Left renal cortex interstitium (tissue), 4 donors: ENCODE results near the gene BMP15. TPM values are rescaled to one million over a fixed set of nuclear protein-coding genes. Genes with fewer than 3 reads are reported as not detected.

Experiments used
- DNase-seq, 4 donors: peaks; one replicate each; pipeline ENCODE4 v3.0.0-alpha.2; 2013; ENCODE audit warnings: low read depth in 4 of 4, low spot score in 2 of 4, missing footprints in 1 of 4
- polyA plus RNA-seq, 4 donors: library from polyadenylated mRNA; unstranded; fragments of 120-200 nt; gene quantifications; one replicate each; pipeline ENCODE4 v1.2.1, GENCODE V29; 2013; ENCODE audit not compliant: insufficient read length in 4 of 4

BMP15 gene
- not detected for polyA plus RNA-seq

GRCh38 chrX:50910685-50911176, at the start of gene BMP15:
Gene BMP15 (plus strand): TSS chrX:50910735. CDS start chrX:50910784, 49 bp downstream.
- DNase-seq = no peak

GRCh38 chrX:50863471-50863870, 47.1 kb upstream of the BMP15 start:
- no peak for DNase-seq

GRCh38 chrX:50865311-50865710, 45.2 kb upstream of the BMP15 start:
- DNase-seq = no peak

- no peak for DNase-seq
Observed at GRCh38 chrX:50871922-50872453, 38.5 kb upstream of the BMP15 start.

- no peak for DNase-seq
Observed at GRCh38 chrX:50874876-50875275, 35.7 kb upstream of the BMP15 start.

GRCh38 chrX:50876551-50876950, 34.0 kb upstream of the BMP15 start:
- no peak for DNase-seq

- DNase-seq = no peak
Observed at GRCh38 chrX:50877310-50877709, 33.2 kb upstream of the BMP15 start.

GRCh38 chrX:50881028-50881427, 29.5 kb upstream of the BMP15 start:
- DNase-seq = no peak

- DNase-seq = no peak
Observed at GRCh38 chrX:50888884-50889283, 21.7 kb upstream of the BMP15 start.

- no peak for DNase-seq
Observed at GRCh38 chrX:50889582-50889981, 21.0 kb upstream of the BMP15 start.

GRCh38 chrX:50893047-50893446, 17.5 kb upstream of the BMP15 start:
- DNase-seq = no peak

GRCh38 chrX:50893466-50893865, 17.1 kb upstream of the BMP15 start:
- no peak for DNase-seq

GRCh38 chrX:50905334-50905733, 5.2 kb upstream of the BMP15 start:
- no peak for DNase-seq

GRCh38 chrX:50913520-50913919, 3.0 kb downstream of the BMP15 start:
- no peak for DNase-seq

GRCh38 chrX:50920132-50920531, 9.6 kb downstream of the BMP15 start:
- DNase-seq = no peak

GRCh38 chrX:50927127-50927526, 16.6 kb downstream of the BMP15 start:
- DNase-seq = no peak

GRCh38 chrX:50941638-50942037, 31.1 kb downstream of the BMP15 start:
- DNase-seq = no peak

- DNase-seq = no peak
Observed at GRCh38 chrX:50942471-50942870, 31.9 kb downstream of the BMP15 start.

GRCh38 chrX:50952406-50952805, 41.9 kb downstream of the BMP15 start:
- no peak for DNase-seq

GRCh38 chrX:50953832-50954231, 43.3 kb downstream of the BMP15 start:
- no peak for DNase-seq

- no peak for DNase-seq
Observed at GRCh38 chrX:50962156-50962555, 51.6 kb downstream of the BMP15 start.

- no peak for DNase-seq
Observed at GRCh38 chrX:50963842-50964241, 53.3 kb downstream of the BMP15 start.
